RPMI7951 (cell line): ENCODE measurements around the gene THAP12. TPM values are rescaled to one million over a fixed set of nuclear protein-coding genes. Genes with fewer than 3 reads are reported as not detected.

Experiments
- DNase-seq: peaks from one replicate; pipeline ENCODE4 v3.0.0-alpha.2; 2012; ENCODE audit warnings: low read depth
- total RNA-seq: library from RNA; depleted of rRNA; stranded (reverse); fragments of >200 nt; shearing (Covaris generic); gene quantifications from 2 replicates; pipeline ENCODE4 v1.2.3, GENCODE V29; 2014

Gene THAP12
- total RNA-seq, 1 experiment from 2014 or later = 69.9 TPM

DNA sequence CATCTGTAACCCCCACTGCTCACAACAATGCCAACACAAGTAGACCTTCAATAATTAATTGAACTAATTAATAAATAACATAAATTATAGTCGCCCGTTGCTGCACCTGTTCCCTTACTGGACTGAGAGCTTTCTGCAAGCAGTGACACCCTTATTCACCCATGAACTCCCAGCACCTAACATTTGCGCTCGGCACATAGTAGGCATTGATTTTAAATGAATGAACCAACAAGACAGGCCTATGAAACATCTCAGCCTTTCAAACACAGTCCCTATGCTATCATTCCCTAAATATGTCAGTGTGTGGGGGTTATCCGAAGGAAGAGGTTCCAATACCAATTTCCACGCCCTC is 1.1 kb downstream of the THAP12 start:
- no peak for DNase-seq

DNA sequence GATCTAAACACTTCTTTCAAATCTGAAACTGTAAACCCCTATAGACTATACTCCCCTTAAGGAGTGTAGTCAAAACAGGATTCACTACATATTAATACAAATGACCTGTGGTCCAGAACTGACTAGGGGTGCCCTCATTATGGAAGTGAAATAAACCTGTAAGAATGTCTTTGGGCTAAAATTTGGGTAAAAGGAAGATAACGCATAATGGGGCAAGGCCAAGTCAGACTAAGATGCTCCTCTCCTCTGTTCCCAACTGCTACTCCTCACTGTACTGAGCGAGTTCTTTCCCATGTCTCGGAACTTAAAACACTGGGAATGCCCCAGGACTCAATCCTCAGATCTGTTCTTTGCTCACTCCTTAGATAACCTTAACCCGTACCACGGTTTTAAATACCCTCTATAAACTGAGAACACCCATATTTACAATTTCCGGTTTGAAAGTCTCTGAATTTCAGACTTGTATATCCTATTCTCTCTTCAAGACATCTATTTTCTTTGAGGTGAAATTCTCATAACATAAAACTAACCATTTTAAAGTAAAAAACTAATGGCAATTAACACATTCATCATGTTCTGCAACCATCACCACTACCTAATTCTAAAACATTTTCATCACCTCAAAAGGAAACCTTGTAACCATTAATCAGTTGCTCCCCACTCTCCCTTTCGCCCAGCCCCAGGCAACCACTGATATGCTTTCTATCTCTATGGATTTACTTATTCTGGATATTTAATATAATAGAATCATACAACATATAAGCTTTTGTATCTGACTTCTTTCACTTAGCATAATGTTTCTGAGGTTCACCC is 4.0 kb downstream of the THAP12 start:
- no peak for DNase-seq

DNA sequence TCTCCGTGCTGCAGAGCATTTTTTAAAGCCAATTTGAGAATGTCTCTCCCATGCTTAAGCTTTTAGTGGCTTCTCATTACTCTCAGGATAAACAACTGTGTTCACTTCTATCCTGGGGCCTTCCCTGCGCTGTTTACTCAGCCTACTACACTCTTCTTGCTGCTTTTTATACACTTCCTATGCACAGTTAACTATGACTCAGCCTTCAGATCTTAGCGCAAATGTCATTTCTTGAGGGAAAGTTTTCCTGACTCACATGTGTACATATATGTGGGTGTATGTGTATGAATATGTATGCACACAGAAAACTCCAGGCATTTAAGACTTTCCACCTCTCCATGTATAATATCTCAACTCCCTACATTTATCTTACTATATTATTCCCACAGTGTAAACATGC is 9.8 kb downstream of the THAP12 start:
- DNase-seq = peak; percentile 74

DNA sequence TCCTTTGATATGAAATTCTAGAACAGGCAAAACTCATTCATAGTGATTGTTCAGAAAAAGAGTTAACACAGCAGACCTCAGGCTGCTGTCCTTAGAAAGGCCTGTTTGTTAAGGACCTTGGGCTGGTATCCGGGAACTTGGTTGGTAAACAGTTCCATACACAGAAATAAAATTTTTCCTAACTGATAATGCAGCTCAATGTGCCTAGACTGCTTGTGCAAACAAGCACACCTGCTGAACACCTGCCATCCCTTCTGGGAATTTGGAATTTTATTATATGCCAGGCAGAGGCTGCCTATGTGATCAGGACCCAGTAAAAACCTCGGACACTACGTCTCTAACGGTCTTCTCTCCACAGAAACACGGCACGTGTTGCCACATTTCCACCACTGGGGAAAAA is 11.5 kb downstream of the THAP12 start:
- no peak for DNase-seq

DNA sequence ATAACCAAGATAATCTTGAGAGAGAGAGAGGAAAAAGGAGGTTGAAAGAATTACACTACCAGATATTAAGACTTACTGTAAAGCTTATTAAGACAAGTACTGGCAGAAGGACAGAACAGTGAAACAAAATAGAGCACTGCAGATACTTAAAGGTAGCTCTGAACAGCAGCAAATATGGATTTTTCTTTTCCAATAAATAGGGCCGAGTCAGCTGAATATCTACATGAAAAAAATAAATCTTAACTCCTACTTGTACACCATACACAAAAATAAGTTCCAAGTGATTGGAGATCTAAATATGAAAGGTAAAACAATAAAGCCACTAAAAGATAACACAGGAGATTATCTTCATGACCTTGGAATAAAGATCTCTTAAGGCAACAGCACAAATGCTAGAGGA is 12.4 kb downstream of the THAP12 start:
- no peak for DNase-seq

DNA sequence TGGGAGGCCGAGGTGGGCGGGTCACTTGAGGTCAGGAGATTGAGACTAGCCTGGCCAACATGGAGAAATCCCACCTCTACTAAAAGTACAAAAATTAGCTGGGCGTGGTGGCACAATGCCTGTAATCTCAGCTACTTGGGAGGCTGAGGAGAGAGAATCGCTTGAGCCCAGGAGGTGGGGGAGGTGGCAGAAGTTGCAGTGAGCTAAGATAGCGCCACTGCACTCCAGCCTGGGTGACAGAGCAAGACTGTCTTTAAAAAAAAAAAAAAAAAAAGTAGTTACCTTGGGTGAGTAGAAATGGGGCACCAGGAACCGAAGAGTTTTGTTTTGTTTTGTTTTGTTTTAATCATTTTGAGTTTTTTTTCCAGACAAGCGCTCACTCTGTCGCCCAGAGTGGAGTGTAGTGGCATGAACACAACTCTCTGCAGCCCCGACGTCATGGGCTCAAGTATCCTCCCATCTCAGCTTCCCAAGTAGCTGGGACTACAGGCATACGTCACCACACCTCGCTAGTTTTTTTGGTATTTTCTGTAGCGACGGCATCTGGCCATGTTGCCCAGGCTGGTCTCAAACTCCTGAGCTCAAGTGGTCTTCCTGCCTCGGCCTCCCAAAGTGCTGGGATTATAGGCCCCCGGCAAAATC is 15.8 kb downstream of the THAP12 start:
- no peak for DNase-seq

DNA sequence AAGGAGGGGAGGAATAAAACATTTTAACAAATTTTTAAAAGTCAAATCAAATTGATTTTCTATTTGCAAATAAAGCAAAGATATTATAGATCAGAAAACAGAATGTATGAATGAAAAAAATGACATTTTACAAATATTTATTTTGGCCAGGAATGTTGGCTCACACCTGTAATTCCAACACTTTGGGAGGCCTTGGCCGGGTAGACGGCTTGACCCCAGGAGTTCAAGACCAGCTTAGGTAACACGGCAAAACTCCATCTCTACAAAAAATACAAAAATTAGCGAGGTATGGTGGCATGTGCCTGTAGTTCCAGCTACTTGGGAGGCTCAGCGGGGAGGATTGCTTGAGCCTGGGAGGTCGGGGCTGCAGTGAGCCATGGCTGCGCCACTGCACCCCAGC is 18.2 kb downstream of the THAP12 start:
- no peak for DNase-seq

DNA sequence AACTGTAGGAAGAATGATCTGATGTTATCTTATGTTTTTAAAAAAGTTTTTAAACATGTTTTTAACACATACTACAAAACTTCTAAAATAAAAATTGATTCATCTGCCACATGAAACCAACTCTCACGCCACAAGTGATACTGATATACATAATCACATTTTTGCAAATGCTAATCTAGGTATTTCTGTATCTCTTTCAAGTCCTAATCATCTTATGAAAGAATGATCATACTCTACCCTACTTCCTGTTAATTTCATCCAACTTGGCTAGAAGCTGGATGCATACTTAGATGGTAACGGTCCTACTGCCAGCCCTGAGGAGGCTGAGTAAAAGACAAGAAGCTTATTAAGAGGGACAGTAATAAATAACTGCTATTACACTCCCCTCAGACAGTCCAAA is 19.2 kb downstream of the THAP12 start:
- DNase-seq = no peak

DNA sequence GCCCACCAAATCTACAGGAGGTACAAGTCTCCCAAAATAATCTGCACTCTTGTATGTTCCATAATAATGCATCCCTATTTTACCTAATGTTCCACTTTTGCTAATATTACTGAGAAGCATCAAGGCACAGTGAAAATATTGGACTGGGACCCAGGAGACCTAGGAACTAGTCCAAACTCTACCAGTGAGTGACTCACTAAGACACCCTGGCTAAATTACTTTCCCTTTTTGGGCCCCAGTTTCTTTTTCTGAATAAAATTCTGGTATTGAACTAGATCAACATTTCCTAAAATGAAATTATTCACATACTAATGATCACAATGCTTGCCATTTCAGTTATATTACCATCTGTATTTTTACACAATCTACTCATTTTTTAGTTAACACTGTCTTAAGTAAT is 19.6 kb downstream of the THAP12 start:
- DNase-seq = no peak

DNA sequence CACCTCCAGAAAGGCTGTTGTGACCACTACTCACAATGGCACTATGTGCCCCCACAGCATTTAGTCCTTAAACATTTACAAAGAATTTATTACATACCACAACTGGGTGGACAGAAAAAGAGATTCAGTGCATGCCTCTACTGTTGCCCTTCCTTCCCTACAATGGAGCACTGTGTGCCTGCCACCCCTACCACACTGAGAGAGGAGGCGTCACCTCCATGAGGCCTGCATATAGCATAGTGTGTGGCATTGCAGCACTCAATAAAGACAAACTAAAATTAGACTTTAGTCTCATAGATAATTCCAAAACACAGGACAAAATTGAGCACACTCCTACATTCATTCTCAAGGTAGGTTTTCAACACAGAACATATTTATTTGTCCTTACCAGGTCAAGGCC is 25.8 kb downstream of the THAP12 start:
- no peak for DNase-seq

DNA sequence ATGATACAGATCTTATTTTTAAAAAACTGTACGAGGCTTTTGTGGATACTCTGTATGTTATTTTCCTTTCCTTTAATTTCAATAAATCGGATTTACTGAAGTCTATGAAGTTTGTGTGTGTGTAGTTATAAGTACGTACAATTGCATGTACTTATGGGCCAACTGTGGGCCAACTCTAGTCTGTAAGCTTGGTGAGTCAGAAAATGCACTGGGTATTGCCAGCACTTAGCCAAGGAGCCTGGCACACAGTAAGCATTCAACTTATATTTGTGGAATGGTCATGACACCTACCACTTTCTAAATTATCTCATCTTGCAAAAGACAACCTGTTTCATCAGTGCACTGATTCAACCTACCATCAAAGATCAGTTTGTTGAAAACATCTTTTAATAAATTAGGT is 32.6 kb downstream of the THAP12 start:
- DNase-seq = no peak

DNA sequence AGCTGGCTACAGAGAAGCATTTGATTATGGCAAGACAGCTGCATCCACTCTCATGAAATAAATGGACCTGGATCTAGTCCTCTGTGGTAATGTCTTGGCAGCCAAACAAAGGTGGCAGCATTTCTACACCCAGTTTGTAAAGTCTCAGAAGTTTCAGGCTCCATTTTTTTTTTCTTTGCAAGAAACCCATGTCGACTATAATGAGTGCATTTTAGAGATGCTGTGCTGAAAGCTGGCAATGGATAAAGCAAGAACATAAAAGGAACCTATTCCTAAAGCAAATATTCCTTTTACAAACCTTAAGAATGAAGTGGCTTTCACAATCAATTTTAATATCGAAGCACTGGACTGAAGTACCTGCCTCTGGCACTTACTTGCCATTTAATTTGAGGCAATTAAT is 33.5 kb downstream of the THAP12 start:
- no peak for DNase-seq

DNA sequence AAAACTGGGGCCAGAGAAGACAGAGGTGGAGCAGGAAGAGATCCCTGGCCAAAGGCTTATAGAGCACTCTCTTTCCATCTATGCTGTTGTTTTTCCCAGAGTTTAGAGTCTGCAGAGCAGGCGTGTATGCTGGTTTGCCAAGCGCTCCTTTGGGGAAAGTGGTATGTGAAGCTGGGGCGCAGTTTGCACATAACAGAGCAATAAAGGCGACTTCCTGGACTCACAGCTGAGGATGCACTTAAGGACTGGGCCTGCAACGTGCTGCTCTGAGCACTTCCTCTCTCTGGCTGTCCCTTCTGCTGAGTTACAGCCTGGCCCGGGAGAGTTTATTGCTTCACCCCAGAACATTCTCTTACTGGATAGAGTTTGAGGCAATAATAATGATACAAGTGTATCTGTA is 41.7 kb downstream of the THAP12 start:
- no peak for DNase-seq

DNA sequence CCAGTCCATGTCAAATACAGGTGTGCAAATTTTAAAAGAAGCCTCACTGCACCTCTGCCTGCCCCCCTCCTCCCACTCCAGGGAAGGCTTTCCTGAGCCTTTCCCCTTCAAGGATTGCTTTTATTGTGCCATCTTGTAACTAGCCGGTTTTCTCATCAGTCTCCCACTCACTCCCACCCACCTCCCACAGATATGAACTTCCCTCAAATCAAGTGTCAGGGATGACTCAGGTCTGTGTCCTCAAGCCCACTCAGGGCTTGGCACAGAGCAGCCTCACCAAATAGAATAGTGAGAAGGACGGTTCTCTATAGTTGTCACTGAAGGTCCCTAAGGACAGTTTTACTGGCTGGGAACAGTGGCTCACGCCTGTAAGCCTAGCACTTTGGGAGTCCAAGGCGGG is 43.0 kb downstream of the THAP12 start:
- DNase-seq = no peak

DNA sequence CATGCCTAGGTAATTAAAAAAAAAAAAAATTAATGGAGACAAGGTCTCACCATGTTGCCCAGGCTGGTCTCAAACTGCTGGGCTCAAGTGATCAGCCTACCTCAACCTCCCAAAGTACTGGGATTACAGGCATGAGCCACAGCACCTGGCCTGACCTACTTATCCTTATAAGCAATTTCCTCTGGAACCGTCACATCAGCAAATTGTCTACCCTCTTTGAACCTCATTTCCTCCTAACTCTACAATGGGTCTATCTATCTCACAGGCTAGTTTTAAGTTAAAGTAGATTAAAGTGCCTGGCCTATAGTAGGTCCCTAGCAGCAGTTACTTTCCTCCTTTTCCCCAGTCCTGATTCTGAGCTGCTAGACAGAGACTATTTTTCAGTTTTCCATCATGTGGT is 43.5 kb downstream of the THAP12 start:
- DNase-seq = no peak

DNA sequence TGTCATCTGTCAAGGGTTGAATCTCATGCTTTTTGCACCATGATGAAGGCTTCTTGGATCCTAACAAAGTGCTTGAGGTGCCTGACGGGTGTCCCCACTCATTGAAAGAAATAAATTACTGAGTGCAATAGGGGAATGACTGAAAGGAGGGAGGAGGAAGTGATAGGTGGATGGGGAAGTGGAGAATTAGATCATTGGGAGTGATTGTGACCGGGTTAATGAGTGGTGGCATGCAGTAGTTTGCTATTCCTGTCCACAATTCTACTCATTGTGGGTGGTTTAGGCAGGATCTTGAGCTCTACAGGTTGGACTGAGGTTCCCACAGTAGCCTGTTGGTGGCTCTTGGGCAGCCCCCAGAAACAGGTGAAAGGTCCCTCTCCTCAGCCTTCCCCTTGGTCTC is 44.3 kb downstream of the THAP12 start:
- DNase-seq = no peak

DNA sequence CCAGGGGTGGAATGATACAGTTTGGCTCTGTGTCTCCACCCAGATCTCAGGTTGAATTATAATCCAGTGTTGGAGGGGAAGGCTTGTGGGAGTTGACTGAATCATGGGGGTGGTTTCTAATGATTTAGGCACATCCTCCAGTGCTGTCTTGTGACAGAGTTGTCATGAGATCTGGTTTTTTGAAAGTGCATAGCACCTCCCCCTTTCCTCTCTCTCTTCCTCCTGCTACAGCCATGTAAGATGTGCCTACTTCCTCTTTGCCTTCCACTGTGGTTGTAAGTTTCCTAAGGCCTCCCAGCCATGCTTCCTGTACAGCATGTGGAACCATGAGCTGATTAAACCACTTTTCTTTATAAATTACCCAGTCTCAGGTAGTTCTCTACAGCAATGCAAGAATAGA is 45.1 kb downstream of the THAP12 start:
- no peak for DNase-seq

DNA sequence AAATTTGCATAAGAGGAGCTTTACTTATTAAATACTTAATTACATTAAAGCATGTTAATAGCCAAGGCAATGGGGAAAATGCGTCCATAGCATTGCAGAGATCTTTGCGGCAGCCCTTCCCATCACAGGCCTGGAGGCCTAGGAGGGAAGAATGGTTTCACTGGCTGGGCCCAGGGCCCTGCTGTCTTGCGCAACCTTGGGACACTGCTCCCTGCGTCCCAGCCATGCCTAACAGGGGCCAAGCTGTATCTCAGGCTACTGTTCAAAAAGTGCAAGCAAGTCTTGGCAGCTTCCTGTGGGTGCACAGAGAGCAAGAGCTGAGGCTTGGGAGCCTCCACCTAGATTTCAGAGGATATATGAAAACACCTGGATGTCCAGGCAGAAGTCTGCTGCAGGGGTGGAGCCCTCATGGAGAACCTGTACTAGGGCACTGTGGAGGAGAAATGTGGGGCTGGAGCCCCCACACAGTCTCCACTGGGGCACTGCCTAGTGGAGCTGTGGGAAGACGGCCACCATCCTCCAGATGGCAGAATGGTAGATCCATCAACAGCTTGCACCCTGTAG is 46.0 kb downstream of the THAP12 start:
- no peak for DNase-seq

DNA sequence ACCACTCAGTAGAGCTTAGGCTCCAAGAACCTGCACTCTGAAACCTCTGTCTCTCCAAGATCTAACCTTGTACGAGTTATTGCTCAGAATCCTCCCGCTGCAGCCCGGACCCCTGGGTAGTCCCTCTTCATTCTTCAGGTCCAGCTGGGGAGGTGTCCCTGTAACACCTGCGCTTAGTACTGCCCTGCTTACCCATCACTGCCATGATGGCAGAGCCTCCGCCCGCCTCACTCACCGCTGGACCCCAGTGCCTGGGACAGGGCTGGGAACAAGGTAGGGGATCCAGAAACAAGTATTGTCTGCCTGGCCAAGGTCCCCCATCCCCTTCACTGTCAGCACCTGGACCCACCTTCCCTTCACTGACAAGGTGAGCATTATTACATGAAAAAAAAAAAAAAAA is 50.3 kb downstream of the THAP12 start:
- DNase-seq = no peak

DNA sequence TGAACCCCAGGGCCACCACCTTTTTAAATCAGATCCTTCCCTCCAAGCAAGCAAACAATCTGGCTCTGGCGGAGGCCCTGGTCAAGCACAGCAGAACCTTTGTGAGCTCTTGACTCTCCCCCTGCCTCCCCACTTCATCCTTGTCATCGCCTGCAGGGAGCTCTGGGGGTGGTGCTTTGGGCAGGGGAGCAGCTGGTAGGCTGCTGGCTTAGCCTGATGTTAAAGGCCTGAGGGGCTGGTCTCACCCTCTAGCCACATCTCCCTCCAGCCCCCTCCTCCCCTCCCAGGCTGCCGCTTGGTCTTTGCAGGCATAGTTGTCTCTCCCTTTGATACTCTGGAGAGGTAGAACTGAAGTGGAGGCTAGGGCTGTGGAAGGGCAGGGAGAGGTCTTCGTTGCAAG is 50.9 kb downstream of the THAP12 start:
- no peak for DNase-seq

DNA sequence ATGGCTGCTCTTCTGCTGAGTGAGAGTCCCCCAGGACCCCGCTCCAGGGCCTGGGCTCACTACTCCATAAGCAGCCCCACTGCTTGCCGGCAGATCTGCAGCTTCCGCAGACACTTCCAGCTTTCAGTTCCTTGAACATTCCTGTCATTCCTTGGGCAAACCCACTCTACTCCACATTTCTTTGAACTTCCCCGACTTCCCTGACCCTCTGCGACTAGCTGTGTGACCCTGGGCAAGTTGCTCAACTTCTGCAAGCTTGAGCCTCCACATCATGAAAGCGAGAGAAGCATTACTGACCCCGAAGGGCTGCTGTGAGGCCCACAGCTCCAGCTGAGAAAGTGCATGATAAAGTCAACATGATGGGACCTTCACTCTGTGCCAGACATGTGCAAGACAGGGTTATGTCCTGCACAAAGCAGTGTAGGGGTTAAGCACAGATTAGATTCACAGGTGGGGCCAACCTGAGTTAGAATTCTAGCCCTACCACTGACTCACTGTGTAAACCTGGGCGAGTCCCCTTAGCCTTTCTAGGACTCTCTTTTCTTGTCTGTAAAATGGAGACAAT is 51.8 kb downstream of the THAP12 start:
- DNase-seq = peak; percentile 43

DNA sequence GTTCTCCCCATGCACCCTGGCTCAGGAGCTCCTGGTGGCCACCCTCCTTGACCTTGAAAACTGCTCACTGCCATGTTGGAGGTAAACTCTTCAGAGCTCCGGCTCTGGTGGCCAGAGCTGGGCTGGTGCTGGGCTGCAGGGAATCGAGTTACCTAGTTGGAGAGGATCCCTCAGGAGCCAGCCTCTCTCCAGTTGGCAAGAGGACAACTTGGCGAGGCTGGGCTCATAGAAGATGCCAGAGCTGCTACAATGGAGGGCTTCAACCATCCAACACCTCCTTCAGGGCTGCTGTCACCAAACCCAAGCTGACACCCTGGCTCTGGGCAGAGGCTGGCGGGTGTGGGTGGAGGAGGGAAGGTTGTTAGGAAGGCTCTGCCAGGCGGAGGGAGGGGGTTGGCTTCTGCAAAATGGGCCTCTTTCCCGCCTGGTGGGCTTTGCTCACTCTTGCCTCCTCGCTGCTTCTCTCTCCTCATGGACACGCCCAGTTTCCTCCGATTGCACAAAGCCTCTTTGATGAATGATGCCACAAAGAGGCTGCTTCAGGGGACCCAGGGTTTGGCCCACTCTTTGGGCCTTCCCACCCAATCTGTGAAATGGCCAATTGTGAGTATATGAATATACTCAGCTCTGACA is 53.1 kb downstream of the THAP12 start:
- no peak for DNase-seq

DNA sequence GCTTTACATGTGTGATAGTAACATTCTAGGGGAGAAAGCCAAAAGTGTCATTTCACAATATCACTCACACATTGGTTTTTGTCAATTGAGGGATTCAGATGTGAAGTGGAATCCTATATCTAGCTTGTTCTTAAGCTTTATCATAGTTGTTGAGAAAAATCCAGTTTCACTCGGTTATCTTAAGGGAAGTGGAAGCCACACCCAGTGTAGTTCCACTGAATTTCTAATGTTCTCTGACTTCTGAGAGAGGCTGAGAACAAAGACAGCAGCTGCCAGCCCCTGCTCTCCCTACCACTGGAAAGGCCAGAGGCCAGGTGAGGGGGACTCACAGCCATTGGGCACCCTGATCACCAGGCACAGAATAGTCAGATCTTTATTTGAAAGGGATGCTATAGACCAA is 53.7 kb downstream of the THAP12 start:
- no peak for DNase-seq
